AG04450 (cell line): ENCODE results near the gene STXBP1. TPM values are rescaled to one million over a fixed set of nuclear protein-coding genes. Genes with fewer than 3 reads are reported as not detected.

ENCODE experiments used
- CTCF ChIA-PET: fragments of 300-600, 350-600 bp; formaldehyde crosslinking; extraction: SDS; loops from one replicate; lab custom pipeline; 2022; ENCODE audit warnings: antibody characterized with exemption, inconsistent platforms; lab: Charles Lee
- POLR2A ChIA-PET: fragments of 350-600 bp; formaldehyde crosslinking; extraction: SDS; loops from one replicate; lab custom pipeline; 2021; ENCODE audit warnings: antibody characterized with exemption, inconsistent platforms; lab: Yijun Ruan, JAX
- DNase-seq: peaks from one replicate; pipeline ENCODE4 v3.0.0-alpha.2; 2011; ENCODE audit warnings: low read depth, low spot score
- H3K27ac ChIP-seq: one replicate; pipeline ENCODE4 v1.5.1; 2012; ENCODE audit warnings: low read depth, low read length, control low read depth
- H3K27me3 ChIP-seq: one replicate; pipeline ENCODE4 v1.6.0; 2012; ENCODE audit warnings: low read length; ENCODE audit not compliant: control insufficient read depth, insufficient read depth
- H3K4me3 ChIP-seq: 2 replicates; pipeline ENCODE4 v1.5.1; 2011; ENCODE audit warnings: mild to moderate bottlenecking, low read depth, low read length, control low read depth
- H3K9me3 ChIP-seq: 2 replicates; pipeline ENCODE4 v1.5.1; 2012; ENCODE audit warnings: low read length; ENCODE audit not compliant: control insufficient read depth, insufficient read depth
- polyA plus RNA-seq: library from polyadenylated mRNA; depleted of rRNA; stranded (reverse); fragments of >200 nt; gene quantifications from 2 replicates; pipeline ENCODE4 v1.2.3, GENCODE V29; 2011
- TF ChIP-seq, protein P1 (sequence below): IDR thresholded peaks from 2 replicates; pipeline ENCODE4 v1.5.1; 2011; ENCODE audit warnings: low read depth, low read length, control low read depth, inconsistent platforms

Gene STXBP1
- polyA plus RNA-seq, 1 experiment = 19.8 TPM

- ChIA-PET CTCF (interaction anchor here (1.7 kb wide), 1 partner anchor 83 kb away, joined by 5 read pairs; the partner anchor contains the start of gene TOR2A), POLR2A (no interaction called here)
- Histone ChIP-seq H3K27me3 (no peaks in the 10 kb centered on the region), H3K27ac (no peak overlapping the region), H3K4me3 (no peak overlapping the region), H3K9me3 (no peaks in the 10 kb centered on the region)
- DNase-seq = no peak
- TF ChIP-seq, protein P1, sequence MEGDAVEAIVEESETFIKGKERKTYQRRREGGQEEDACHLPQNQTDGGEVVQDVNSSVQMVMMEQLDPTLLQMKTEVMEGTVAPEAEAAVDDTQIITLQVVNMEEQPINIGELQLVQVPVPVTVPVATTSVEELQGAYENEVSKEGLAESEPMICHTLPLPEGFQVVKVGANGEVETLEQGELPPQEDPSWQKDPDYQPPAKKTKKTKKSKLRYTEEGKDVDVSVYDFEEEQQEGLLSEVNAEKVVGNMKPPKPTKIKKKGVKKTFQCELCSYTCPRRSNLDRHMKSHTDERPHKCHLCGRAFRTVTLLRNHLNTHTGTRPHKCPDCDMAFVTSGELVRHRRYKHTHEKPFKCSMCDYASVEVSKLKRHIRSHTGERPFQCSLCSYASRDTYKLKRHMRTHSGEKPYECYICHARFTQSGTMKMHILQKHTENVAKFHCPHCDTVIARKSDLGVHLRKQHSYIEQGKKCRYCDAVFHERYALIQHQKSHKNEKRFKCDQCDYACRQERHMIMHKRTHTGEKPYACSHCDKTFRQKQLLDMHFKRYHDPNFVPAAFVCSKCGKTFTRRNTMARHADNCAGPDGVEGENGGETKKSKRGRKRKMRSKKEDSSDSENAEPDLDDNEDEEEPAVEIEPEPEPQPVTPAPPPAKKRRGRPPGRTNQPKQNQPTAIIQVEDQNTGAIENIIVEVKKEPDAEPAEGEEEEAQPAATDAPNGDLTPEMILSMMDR = no peak
Observed at GRCh38 chr9:127651697-127652610, 39.9 kb downstream of the STXBP1 start.

- Histone ChIP-seq H3K27ac (no peak overlapping the region), H3K27me3 (no peaks in the 10 kb centered on the region), H3K9me3 (no peaks in the 10 kb centered on the region), H3K4me3 (no peak overlapping the region)
- DNase-seq = no peak
- CTCF ChIA-PET = interaction anchor here (0.5 to 1.7 kb wide), 3 partner anchors 23 to 82 kb away, joined by 3 to 5 read pairs (median 3); partner anchors contain the start of gene TOR2A
- TF ChIP-seq, protein P1 = no peak
- POLR2A ChIA-PET = no interaction called here
Observed at GRCh38 chr9:127652733-127653132, 40.7 kb downstream of the STXBP1 start.

- H3K27ac ChIP-seq = no peak overlapping the region
- no peak overlapping the region for H3K4me3 ChIP-seq
- no peak for DNase-seq
- CTCF ChIA-PET = no interaction called here
- POLR2A ChIA-PET = no interaction called here
- no peaks in the 10 kb centered on the region for H3K27me3 ChIP-seq
- TF ChIP-seq, protein P1 = no peak
- H3K9me3 ChIP-seq = no peaks in the 10 kb centered on the region
Observed at GRCh38 chr9:127654619-127655018, 42.5 kb downstream of the STXBP1 start.

- ChIA-PET POLR2A (no interaction called here), CTCF (interaction anchor here (0.7 kb wide), 1 partner anchor 421 kb away, joined by 3 read pairs; no protein-coding TSS in a partner anchor)
- TF ChIP-seq, protein P1 = no peak
- H3K9me3 ChIP-seq = no peaks in the 10 kb centered on the region
- H3K4me3 ChIP-seq = no peak overlapping the region
- no peak for DNase-seq
- no peak overlapping the region for H3K27ac ChIP-seq
- H3K27me3 ChIP-seq = no peaks in the 10 kb centered on the region
Observed at GRCh38 chr9:127658428-127658827, 46.4 kb downstream of the STXBP1 start.
